ENCODE data around the gene RNU6-7.

- no peak for TF ChIP-seq EZH2 (optimal IDR thresholded peaks at IDR 0.05; ENCODE audit: low read depth, low read length)
- TF ChIP-seq, protein P1, sequence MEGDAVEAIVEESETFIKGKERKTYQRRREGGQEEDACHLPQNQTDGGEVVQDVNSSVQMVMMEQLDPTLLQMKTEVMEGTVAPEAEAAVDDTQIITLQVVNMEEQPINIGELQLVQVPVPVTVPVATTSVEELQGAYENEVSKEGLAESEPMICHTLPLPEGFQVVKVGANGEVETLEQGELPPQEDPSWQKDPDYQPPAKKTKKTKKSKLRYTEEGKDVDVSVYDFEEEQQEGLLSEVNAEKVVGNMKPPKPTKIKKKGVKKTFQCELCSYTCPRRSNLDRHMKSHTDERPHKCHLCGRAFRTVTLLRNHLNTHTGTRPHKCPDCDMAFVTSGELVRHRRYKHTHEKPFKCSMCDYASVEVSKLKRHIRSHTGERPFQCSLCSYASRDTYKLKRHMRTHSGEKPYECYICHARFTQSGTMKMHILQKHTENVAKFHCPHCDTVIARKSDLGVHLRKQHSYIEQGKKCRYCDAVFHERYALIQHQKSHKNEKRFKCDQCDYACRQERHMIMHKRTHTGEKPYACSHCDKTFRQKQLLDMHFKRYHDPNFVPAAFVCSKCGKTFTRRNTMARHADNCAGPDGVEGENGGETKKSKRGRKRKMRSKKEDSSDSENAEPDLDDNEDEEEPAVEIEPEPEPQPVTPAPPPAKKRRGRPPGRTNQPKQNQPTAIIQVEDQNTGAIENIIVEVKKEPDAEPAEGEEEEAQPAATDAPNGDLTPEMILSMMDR (IDR thresholded peaks at IDR 0.05; ENCODE audit: low read length), result peak; percentile 34
- TF ChIP-seq EZH2phosphoT487 (IDR thresholded peaks at IDR 0.05; ENCODE audit: low read length), result no peak
Observed at GRCh38 chr14:32205984-32206383, 4.1 kb downstream of the RNU6-7 start.
